H1 (cell line): ENCODE data around the gene CTNNA3. TPM values are rescaled to one million over a fixed set of nuclear protein-coding genes. Genes with fewer than 3 reads are reported as not detected.

ENCODE experiments used
- CTCF ChIA-PET: fragments of 300-600 bp; sonication (Branson Sonifier 250); formaldehyde crosslinking; loops from one replicate; lab custom pipeline; 2021; ENCODE audit not compliant: partially characterized antibody; lab: Charles Lee
- POLR2A ChIA-PET: fragments of 300-600 bp; sonication (Branson Sonifier 250); formaldehyde crosslinking; loops from one replicate; lab custom pipeline; 2021; ENCODE audit warnings: inconsistent platforms; ENCODE audit not compliant: partially characterized antibody; lab: Charles Lee
- DNase-seq, 2 experiments: peaks; one replicate each; pipeline versions ENCODE4 v3.0.0 to v3.0.0-alpha.2; 2010 to 2022; ENCODE audit warnings: low spot score in 2 of 2, low read depth in 1 of 2, mixed read lengths in 1 of 2
- FAIRE-seq: peaks from 2 replicates; lab custom pipeline; 2011; peaks lifted over from hg19 to GRCh38; lab: Jason Lieb, UNC
- H2AFZ ChIP-seq: 2 replicates; pipeline ENCODE4 v1.8.1; 2012; ENCODE audit warnings: low read length, inconsistent platforms
- H2AK5ac ChIP-seq: 2 replicates; pipeline ENCODE4 v1.6.1; 2013; ENCODE audit warnings: low read depth, low read length
- H2BK120ac ChIP-seq: replicated peaks from 2 replicates; pipeline ENCODE3; 2013; ENCODE audit warnings: low read depth, low read length, inconsistent platforms
- H2BK12ac ChIP-seq: 2 replicates; pipeline ENCODE4 v1.6.1; 2013; ENCODE audit warnings: low read depth, low read length
- H2BK15ac ChIP-seq: 2 replicates; pipeline ENCODE4 v1.6.1; 2013; ENCODE audit warnings: low read length
- H2BK20ac ChIP-seq: 2 replicates; pipeline ENCODE4 v1.6.1; 2013; ENCODE audit warnings: low read length
- H2BK5ac ChIP-seq: 2 replicates; pipeline ENCODE4 v1.6.1; 2013; ENCODE audit warnings: low read depth, low read length
- H3K14ac ChIP-seq: 2 replicates; pipeline ENCODE4 v1.6.1; 2013; ENCODE audit warnings: inconsistent platforms; ENCODE audit not compliant: insufficient read length
- H3K18ac ChIP-seq: 2 replicates; pipeline ENCODE4 v1.6.1; 2013; ENCODE audit warnings: low read length; ENCODE audit errors: extremely low read depth
- H3K23ac ChIP-seq: 2 replicates; pipeline ENCODE4 v1.6.1; 2013; ENCODE audit warnings: inconsistent platforms; ENCODE audit not compliant: insufficient read length
- H3K23me2 ChIP-seq: 2 replicates; pipeline ENCODE4 v1.6.1; 2013; ENCODE audit warnings: low read depth, low read length
- H3K27ac ChIP-seq: 2 replicates; pipeline ENCODE4 v1.6.1; 2011; ENCODE audit warnings: low read depth, low read length, inconsistent platforms
- H3K27me3 ChIP-seq, 4 experiments: replicated peaks in 1 of 4; 1 replicate in 1 of 4; 2 replicates in 3 of 4; pipeline versions ENCODE4 v1.6.1 to v1.8.1; 2011 to 2013; ENCODE audit warnings: low read length in 3 of 4, mild to moderate bottlenecking in 3 of 4, inconsistent platforms in 2 of 4, mixed read lengths in 2 of 4, moderate library complexity in 1 of 4; ENCODE audit not compliant: control insufficient read depth in 3 of 4, insufficient read depth in 3 of 4; ENCODE audit errors: extremely low read depth in 1 of 4
- H3K36me3 ChIP-seq, 4 experiments: 2 replicates each; pipeline versions ENCODE4 v1.6.1 to v1.8.1; 2011 to 2013; ENCODE audit warnings: mild to moderate bottlenecking in 4 of 4, low read length in 3 of 4, moderate library complexity in 2 of 4, control low read depth in 1 of 4, inconsistent platforms in 1 of 4; ENCODE audit not compliant: insufficient read depth in 4 of 4, control insufficient read depth in 2 of 4
- H3K4ac ChIP-seq: replicated peaks from 2 replicates; pipeline ENCODE3; 2013; ENCODE audit warnings: low read length, low read depth, mixed read lengths, inconsistent platforms; ENCODE audit not compliant: insufficient read length
- H3K4me1 ChIP-seq, 4 experiments: replicated peaks in 1 of 4; 1 replicate in 1 of 4; 2 replicates in 3 of 4; pipeline versions ENCODE4 v1.6.1 to v1.8.1; 2011 to 2013; ENCODE audit warnings: low read length in 3 of 4, inconsistent platforms in 2 of 4, mixed read lengths in 1 of 4; ENCODE audit not compliant: insufficient read depth in 4 of 4, control insufficient read depth in 3 of 4
- H3K4me2 ChIP-seq, 2 experiments: 2 replicates each; pipeline versions ENCODE4 v1.6.1 to v1.8.1; 2011 to 2013; ENCODE audit warnings: low read depth in 2 of 2, low read length in 2 of 2, control low read depth in 1 of 2, inconsistent platforms in 1 of 2, mild to moderate bottlenecking in 1 of 2; ENCODE audit not compliant: insufficient read depth in 1 of 2
- H3K4me3 ChIP-seq, 4 experiments: fragments of 200-600, 300-600 bp in 1 of 4; sonication (generic), shearing (Covaris generic), sonication (Bioruptor Twin) in 1 of 4; 2 replicates each; pipeline versions ENCODE4 v1.5.1 to v1.8.1; 2011 to 2016; ENCODE audit warnings: low read length in 4 of 4, low read depth in 3 of 4, control low read depth in 2 of 4, inconsistent platforms in 2 of 4, mild to moderate bottlenecking in 2 of 4, mixed read lengths in 1 of 4, moderate library complexity in 1 of 4; ENCODE audit not compliant: insufficient read depth in 2 of 4; ENCODE audit errors: extremely low read depth in 1 of 4
- H3K56ac ChIP-seq: replicated peaks from 2 replicates; pipeline ENCODE3; 2013; ENCODE audit warnings: low read depth, mild to moderate bottlenecking, mixed read lengths, low read length, inconsistent platforms; ENCODE audit not compliant: insufficient read length
- H3K79me1 ChIP-seq: 2 replicates; pipeline ENCODE4 v1.6.1; 2013; ENCODE audit warnings: low read depth, low read length, control low read depth
- H3K79me2 ChIP-seq, 2 experiments: 2 replicates each; pipeline versions ENCODE4 v1.6.1 to v1.8.1; 2012 to 2013; ENCODE audit warnings: low read length in 2 of 2, mild to moderate bottlenecking in 2 of 2, inconsistent platforms in 1 of 2; ENCODE audit not compliant: insufficient read depth in 2 of 2, control insufficient read depth in 1 of 2
- H3K9ac ChIP-seq, 4 experiments: replicated peaks in 1 of 4; 1 replicate in 1 of 4; 2 replicates in 3 of 4; pipeline versions ENCODE4 v1.6.1 to v1.8.1; 2011 to 2013; ENCODE audit warnings: low read depth in 3 of 4, low read length in 3 of 4, control low read depth in 2 of 4, mild to moderate bottlenecking in 2 of 4, moderate library complexity in 2 of 4, inconsistent platforms in 1 of 4; ENCODE audit errors: extremely low read depth in 1 of 4
- H3K9me3 ChIP-seq, 2 experiments: 2 replicates each; pipeline versions ENCODE4 v1.6.1 to v1.8.1; 2012 to 2013; ENCODE audit warnings: mild to moderate bottlenecking in 2 of 2, moderate library complexity in 2 of 2, control low read depth in 1 of 2, inconsistent platforms in 1 of 2, low read depth in 1 of 2, low read length in 1 of 2, mixed read lengths in 1 of 2; ENCODE audit not compliant: insufficient read depth in 2 of 2
- H4K20me1 ChIP-seq, 2 experiments: replicated peaks in 1 of 2; 2 replicates each; pipeline versions ENCODE3 to v1.8.1; 2011 to 2013; ENCODE audit warnings: inconsistent platforms in 2 of 2, low read length in 2 of 2, mild to moderate bottlenecking in 1 of 2; ENCODE audit not compliant: insufficient read depth in 2 of 2, control insufficient read depth in 1 of 2
- H4K5ac ChIP-seq: 2 replicates; pipeline ENCODE4 v1.6.1; 2013; ENCODE audit warnings: low read length, low read depth, mixed read lengths, inconsistent platforms; ENCODE audit not compliant: insufficient read length
- H4K8ac ChIP-seq: 2 replicates; pipeline ENCODE4 v1.8.0; 2013; ENCODE audit warnings: mild to moderate bottlenecking, moderate library complexity, low read length, inconsistent platforms; ENCODE audit not compliant: insufficient read depth; ENCODE audit errors: extremely low read depth
- H4K91ac ChIP-seq: replicated peaks from 2 replicates; pipeline ENCODE3; 2013; ENCODE audit warnings: low read length, mixed read lengths, inconsistent platforms; ENCODE audit not compliant: insufficient read length
- YY1 ChIP-seq: IDR thresholded peaks from 2 replicates; pipeline ENCODE4 v1.6.1; 2011; ENCODE audit warnings: low read depth, mild to moderate bottlenecking, low read length
- WGBS, 2 experiments: shearing (Covaris generic) in 1 of 2; methylation state at CpG; one replicate each; pipeline versions ENCODE4 v1.1.6 to v1.1.7; 2013 to 2015; ENCODE audit warnings: low lambda C conversion rate in 2 of 2, mixed read lengths in 2 of 2, inconsistent platforms in 1 of 2, low coverage in 1 of 2, missing lambda C conversion rate in 1 of 2; ENCODE audit not compliant: insufficient replicate concordance in 2 of 2, insufficient coverage in 1 of 2, insufficient read length in 1 of 2; ENCODE audit errors: extremely low coverage in 1 of 2, missing lambda C conversion rate in 1 of 2; 5-methylcytosine and 5-hydroxymethylcytosine counted together
- polyA plus RNA-seq, 7 experiments: library from polyadenylated mRNA; depleted of rRNA in 3 of 7; stranded (reverse) in 5 of 7; unstranded in 2 of 7; fragments of >200 nt in 5 of 7; fragments of 200-250 nt in 2 of 7; gene quantifications; 1 replicate in 5 of 7; 2 replicates in 1 of 7; 4 replicates in 1 of 7; pipeline versions ENCODE4 v1.2.1 to v1.2.3, GENCODE V29; 2011 to 2013; ENCODE audit warnings: missing spikeins in 2 of 7, mixed read lengths in 2 of 7
- total RNA-seq: library from RNA; stranded (reverse); fragmentation: NEBNext Ultra II Directional; extraction: Animal tissue kit (Norgen Biotek cat#: 25700); gene quantifications from 2 replicates; pipeline ENCODE4 v1.2.1, GENCODE V29; 2021
- TF ChIP-seq, protein P1 (sequence below), 3 experiments: IDR thresholded peaks; 1 replicate in 2 of 3; 2 replicates in 1 of 3; pipeline versions ENCODE4 v1.5.1 to v1.6.1; 2011; ENCODE audit warnings: low read length in 3 of 3, mild to moderate bottlenecking in 3 of 3, inconsistent platforms in 2 of 3, low read depth in 1 of 3, moderate library complexity in 1 of 3; ENCODE audit not compliant: insufficient read depth in 1 of 3; ENCODE audit errors: control extremely low read depth in 1 of 3

Gene CTNNA3
- total and polyA plus RNA-seq, 2 of the 8 experiments (the other 6 are each of a cell fraction or from before 2014, with no cell fraction given), result 1.3 to 1.5 TPM

DNA sequence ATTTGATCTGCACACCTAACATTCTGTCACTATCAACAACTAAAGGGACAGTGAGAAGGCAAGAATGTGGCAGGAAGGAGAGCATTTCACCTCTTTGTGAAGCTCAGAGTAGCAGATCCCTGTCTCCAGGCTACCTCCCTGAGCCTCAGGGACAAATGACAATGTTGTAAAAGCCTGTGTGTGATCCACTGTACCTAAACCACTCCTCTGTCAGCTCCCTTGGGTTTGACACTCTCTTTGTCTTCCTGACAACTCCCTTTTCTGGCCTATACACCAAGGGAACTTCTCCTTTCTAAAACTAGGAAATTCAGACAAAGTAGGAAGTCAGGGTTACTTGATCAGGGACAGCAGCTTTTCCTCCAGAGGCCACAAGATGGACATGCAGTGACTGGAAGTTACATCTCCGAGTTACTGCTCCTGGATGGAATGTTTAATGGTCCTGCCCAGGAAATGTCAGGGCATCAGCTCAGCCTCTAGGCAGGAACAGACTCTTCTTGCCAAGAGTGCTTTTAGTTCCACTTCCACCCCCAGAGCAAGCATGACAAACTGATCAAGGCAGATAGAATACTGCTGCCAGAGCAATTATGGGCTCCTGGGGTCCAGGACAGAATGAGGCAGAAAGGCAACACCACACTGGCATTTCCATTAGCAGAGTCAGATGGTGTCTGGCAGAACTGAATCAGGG, 1784.7 kb downstream of the CTNNA3 start:
- H3K23me2 ChIP-seq, result no peaks in the 10 kb centered on the region
- H3K27me3 ChIP-seq, result no peaks in the 10 kb centered on the region
- H3K9me3 ChIP-seq, result no peaks in the 10 kb centered on the region
- FAIRE-seq (no peak), DNase-seq (no peak)
- no peak overlapping the region for H4K91ac ChIP-seq
- no peak overlapping the region for H3K56ac ChIP-seq
- H3K79me1 ChIP-seq, result no peaks in the 10 kb centered on the region
- ChIA-PET CTCF (interaction anchor here (1.4 kb wide), 1 partner anchor 294 kb away, joined by 3 read pairs; no protein-coding TSS in a partner anchor), POLR2A (no interaction called here)
- no peak overlapping the region for H3K4me2 ChIP-seq
- TF ChIP-seq, protein P1, sequence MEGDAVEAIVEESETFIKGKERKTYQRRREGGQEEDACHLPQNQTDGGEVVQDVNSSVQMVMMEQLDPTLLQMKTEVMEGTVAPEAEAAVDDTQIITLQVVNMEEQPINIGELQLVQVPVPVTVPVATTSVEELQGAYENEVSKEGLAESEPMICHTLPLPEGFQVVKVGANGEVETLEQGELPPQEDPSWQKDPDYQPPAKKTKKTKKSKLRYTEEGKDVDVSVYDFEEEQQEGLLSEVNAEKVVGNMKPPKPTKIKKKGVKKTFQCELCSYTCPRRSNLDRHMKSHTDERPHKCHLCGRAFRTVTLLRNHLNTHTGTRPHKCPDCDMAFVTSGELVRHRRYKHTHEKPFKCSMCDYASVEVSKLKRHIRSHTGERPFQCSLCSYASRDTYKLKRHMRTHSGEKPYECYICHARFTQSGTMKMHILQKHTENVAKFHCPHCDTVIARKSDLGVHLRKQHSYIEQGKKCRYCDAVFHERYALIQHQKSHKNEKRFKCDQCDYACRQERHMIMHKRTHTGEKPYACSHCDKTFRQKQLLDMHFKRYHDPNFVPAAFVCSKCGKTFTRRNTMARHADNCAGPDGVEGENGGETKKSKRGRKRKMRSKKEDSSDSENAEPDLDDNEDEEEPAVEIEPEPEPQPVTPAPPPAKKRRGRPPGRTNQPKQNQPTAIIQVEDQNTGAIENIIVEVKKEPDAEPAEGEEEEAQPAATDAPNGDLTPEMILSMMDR (IDR thresholded peaks at IDR 0.05; ENCODE audit: control extremely low read depth in 1 of 3, insufficient read depth in 1 of 3, low read depth in 1 of 3, low read length in 3 of 3), result peak in 1 of 3 experiments; percentile 5; a peak in 1 of 4 replicates
- no peak for TF ChIP-seq YY1
- H4K5ac ChIP-seq, result no peak overlapping the region
- H2BK5ac ChIP-seq, result no peak overlapping the region
- no peak overlapping the region for H2BK120ac ChIP-seq
- no peak overlapping the region for H3K27ac ChIP-seq
- H3K18ac ChIP-seq, result no peak overlapping the region
- no peak overlapping the region for H3K14ac ChIP-seq
- no peaks in the 10 kb centered on the region for H4K20me1 ChIP-seq
- no peak overlapping the region for H2AK5ac ChIP-seq
- H2AFZ ChIP-seq, result no peak overlapping the region
- H2BK15ac ChIP-seq, result no peak overlapping the region
- H4K8ac ChIP-seq, result no peak overlapping the region
- no peak overlapping the region for H2BK12ac ChIP-seq
- H3K4me1 ChIP-seq, result no peaks in the 10 kb centered on the region
- H3K4me3 ChIP-seq, result no peak overlapping the region
- WGBS, 2 experiments, result 42% methylated on average over 1 of the region's 1 CpG; no CpG with 5 or more reads in 1 of the 2 experiments
- no peak overlapping the region for H3K9ac ChIP-seq
- no peak overlapping the region for H3K23ac ChIP-seq
- H3K36me3 ChIP-seq, result no peaks in the 10 kb centered on the region
- no peak overlapping the region for H2BK20ac ChIP-seq
- H3K4ac ChIP-seq, result no peak overlapping the region
- no peaks in the 10 kb centered on the region for H3K79me2 ChIP-seq
